Measurements from ENCODE around the gene AGAP3. TPM values are rescaled to one million over a fixed set of nuclear protein-coding genes. Genes with fewer than 3 reads are reported as not detected.
A peak's percentile ranks its signal among the peaks of the same experiment; 100 is the strongest.

Gene AGAP3
- total RNA-seq, 2 experiments from 2014 or later: 20.6 to 22.0 TPM

DNA sequence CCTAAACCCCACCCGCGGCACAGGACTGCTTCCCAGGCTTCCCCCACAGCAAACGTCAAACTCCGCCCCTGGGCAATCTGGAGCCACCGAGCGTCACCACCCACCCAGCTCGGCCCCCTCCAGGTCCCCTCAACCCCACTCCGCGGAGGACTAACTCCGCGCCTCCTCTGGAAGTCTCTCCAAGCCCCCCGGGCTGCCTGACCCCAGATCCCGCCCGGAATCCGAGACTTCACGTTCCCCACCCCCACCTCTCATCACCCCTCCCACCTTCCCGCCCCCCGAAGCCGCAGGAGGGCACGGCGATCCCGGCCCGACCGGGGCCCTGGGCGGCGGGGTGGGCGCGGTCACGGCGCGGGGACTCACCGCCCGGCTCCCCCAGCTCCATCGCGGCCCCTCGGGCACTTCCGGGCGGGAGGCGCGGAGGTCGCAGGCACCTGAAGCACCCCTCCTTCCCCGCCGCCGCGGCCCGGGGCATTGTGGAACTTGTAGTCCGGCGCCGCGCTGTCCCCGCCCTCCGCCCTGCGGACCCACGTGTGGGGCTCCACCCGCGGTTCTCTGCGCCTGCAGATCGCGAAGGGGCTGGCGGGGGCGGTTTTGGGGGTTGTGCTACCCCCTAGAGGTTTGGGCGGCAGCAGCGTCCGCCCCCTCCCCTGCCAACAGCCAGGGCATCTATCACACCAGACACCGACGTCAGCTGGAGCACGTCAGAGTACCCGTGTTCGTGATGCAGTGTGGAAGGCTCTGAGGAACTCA lies 3.0 kb upstream of the AGAP3 start, which contains the start of gene TMUB1:
Gene TMUB1 (minus strand): TSS at position 423 of the 753 bp plus-strand sequence. CDS start 930 bp downstream, outside the sequence.
- H3K36me3 Mint-ChIP-seq (ENCODE audit: low read depth): peaks cover 16% of the 10 kb centered on the region
- CTCF ChIA-PET: interaction anchor here (1.0 to 3.7 kb wide), 8 partner anchors 23 to 120 kb away, joined by 3 to 38 read pairs (median 3); no protein-coding TSS in a partner anchor
- ATAC-seq (peak; percentile 65), DNase-seq (peak; percentile 90)
- TF ChIP-seq, protein P1, sequence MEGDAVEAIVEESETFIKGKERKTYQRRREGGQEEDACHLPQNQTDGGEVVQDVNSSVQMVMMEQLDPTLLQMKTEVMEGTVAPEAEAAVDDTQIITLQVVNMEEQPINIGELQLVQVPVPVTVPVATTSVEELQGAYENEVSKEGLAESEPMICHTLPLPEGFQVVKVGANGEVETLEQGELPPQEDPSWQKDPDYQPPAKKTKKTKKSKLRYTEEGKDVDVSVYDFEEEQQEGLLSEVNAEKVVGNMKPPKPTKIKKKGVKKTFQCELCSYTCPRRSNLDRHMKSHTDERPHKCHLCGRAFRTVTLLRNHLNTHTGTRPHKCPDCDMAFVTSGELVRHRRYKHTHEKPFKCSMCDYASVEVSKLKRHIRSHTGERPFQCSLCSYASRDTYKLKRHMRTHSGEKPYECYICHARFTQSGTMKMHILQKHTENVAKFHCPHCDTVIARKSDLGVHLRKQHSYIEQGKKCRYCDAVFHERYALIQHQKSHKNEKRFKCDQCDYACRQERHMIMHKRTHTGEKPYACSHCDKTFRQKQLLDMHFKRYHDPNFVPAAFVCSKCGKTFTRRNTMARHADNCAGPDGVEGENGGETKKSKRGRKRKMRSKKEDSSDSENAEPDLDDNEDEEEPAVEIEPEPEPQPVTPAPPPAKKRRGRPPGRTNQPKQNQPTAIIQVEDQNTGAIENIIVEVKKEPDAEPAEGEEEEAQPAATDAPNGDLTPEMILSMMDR (IDR thresholded peaks at IDR 0.05): no peak
- peaks cover 17% of the 10 kb centered on the region for H3K27me3 Mint-ChIP-seq
- peaks cover 41% of the 10 kb centered on the region for H3K4me1 Mint-ChIP-seq (ENCODE audit: low read depth)
- intact Hi-C loops (cut with micrococcal nuclease): loop anchor here (2.0 kb wide), 1 partner anchor 24 kb away; the partner anchor contains the start of gene SLC4A2
- POLR2A ChIA-PET: interaction anchor here (1.1 to 1.3 kb wide), 3 partner anchors 25 to 75 kb away, joined by 3 to 4 read pairs (median 3); partner anchors contain the start of gene ABCB8
- no peaks in the 10 kb centered on the region for H3K9me3 Mint-ChIP-seq
- H3K27ac Mint-ChIP-seq: peak within 1 kb of the TSS; percentile 95
- peak within 1 kb of the TSS; percentile 99 for H3K4me3 Mint-ChIP-seq

DNA sequence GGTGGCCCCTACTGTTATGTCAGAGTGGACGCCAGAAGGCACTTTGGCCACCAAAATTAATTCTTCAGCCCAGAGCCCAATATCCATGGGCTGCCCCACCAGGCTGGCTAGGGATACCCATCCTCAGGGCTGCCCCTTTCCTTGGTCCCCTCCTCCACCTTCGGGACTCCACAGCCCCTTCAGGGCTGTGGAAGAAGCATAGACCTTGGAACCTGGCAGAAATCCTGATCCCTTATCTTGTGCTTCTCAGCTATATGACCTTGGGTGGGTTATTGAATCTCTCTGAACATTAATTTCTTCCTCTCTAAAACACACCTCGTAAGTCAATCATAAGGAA lies 2.5 kb upstream of the AGAP3 start:
- Mint-ChIP-seq H3K9me3 (no peaks in the 10 kb centered on the region), H3K27ac (peak overlapping the region; percentile 46)
- CTCF ChIA-PET: interaction anchor here (1.0 to 3.7 kb wide), 7 partner anchors 23 to 121 kb away, joined by 3 to 38 read pairs (median 3); no protein-coding TSS in a partner anchor

DNA sequence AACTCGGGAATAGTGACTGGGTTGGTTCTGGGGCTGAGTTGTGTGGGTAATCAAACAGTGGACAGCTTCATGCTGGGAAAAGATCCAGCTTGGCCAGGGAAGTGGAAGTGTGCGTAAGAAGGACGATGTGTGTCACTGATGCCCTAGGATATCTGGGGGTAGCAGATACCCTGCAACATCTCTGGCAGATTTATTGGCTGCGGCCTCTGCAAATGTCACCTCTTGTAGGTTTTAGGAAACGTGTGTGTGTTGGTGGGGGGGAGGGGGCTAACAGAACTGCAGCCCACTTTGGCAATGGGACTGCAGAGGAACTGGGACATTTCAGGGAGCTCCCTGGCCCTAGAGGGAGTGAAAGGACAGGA lies 965 bp upstream of the AGAP3 start:
- Mint-ChIP-seq H3K4me3 (peak overlapping the region; percentile 76), H3K9me3 (no peaks in the 10 kb centered on the region), H3K36me3 (ENCODE audit: low read depth) (peaks cover 6% of the 10 kb centered on the region), H3K4me1 (ENCODE audit: low read depth) (peaks cover 35% of the 10 kb centered on the region), H3K27ac (peak overlapping the region; percentile 42), H3K27me3 (peaks cover 22% of the 10 kb centered on the region)
- POLR2A ChIA-PET: interaction anchor here (0.7 to 1.8 kb wide), 4 partner anchors 8 to 71 kb away, joined by 3 to 4 read pairs (median 4); no protein-coding TSS in a partner anchor
- TF ChIP-seq, protein P1 (IDR thresholded peaks at IDR 0.05): no peak
- CTCF ChIA-PET: interaction anchor here (0.5 to 3.7 kb wide), 10 partner anchors 22 to 159 kb away, joined by 3 to 38 read pairs (median 4); partner anchors contain the start of gene GBX1
- ATAC-seq (no peak), DNase-seq (no peak)
- intact Hi-C loops (cut with micrococcal nuclease): no loop called here

More for the DNA sequence above, 2.5 kb upstream of the AGAP3 start:
- peaks cover 15% of the 10 kb centered on the region for H3K36me3 Mint-ChIP-seq (ENCODE audit: low read depth)
- H3K4me3 Mint-ChIP-seq: peak overlapping the region; percentile 99
- TF ChIP-seq, protein P1 (IDR thresholded peaks at IDR 0.05): no peak
- no peak for DNase-seq
- intact Hi-C loops (cut with micrococcal nuclease): loop anchor here (2.0 kb wide), 1 partner anchor 25 kb away; the partner anchor contains the start of gene SLC4A2
- POLR2A ChIA-PET: interaction anchor here (1.1 to 1.3 kb wide), 3 partner anchors 25 to 75 kb away, joined by 3 to 4 read pairs (median 3); partner anchors contain the start of gene ABCB8
- H3K4me1 Mint-ChIP-seq (ENCODE audit: low read depth): peaks cover 40% of the 10 kb centered on the region
- peaks cover 18% of the 10 kb centered on the region for H3K27me3 Mint-ChIP-seq
- ATAC-seq: no peak

GRCh38 chr7:151086802-151087244 lies 548 bp downstream of the AGAP3 start:
- H3K27me3 Mint-ChIP-seq: peaks cover 22% of the 10 kb centered on the region
- DNase-seq (peak; percentile 48), ATAC-seq (no peak)
- ChIA-PET CTCF (interaction anchor here (0.9 kb wide), 1 partner anchor 58 kb away, joined by 4 read pairs; the partner anchor contains the start of gene ABCB8), POLR2A (interaction anchor here (0.6 kb wide), 1 partner anchor 27 kb away, joined by 3 read pairs; no protein-coding TSS in a partner anchor)
- intact Hi-C loops (cut with micrococcal nuclease): no loop called here
- no peaks in the 10 kb centered on the region for H3K9me3 Mint-ChIP-seq
- H3K4me1 Mint-ChIP-seq (ENCODE audit: low read depth): peaks cover 35% of the 10 kb centered on the region
- H3K36me3 Mint-ChIP-seq (ENCODE audit: low read depth): peaks cover 4% of the 10 kb centered on the region
- H3K4me3 Mint-ChIP-seq: peak overlapping the region; percentile 80
- peak overlapping the region; percentile 68 for H3K27ac Mint-ChIP-seq
- TF ChIP-seq, protein P1 (IDR thresholded peaks at IDR 0.05): no peak
